ENCODE data around the gene KCNMA1.

KCNMA1 gene

GRCh38 chr10:76911184-76911583 lies 726.4 kb downstream of the KCNMA1 start:
- H3K27me3 ChIP-seq (ENCODE audit: control insufficient read depth in 1 of 2, insufficient read depth in 2 of 2, low read length in 2 of 2): no peaks in the 10 kb centered on the region
- no peak overlapping the region for H3K4me3 ChIP-seq (ENCODE audit: low read length in 2 of 2)
- H3K27ac ChIP-seq (ENCODE audit: low read length): peak overlapping the region; percentile 6
- H3K9ac ChIP-seq (ENCODE audit: low read length in 2 of 2): no peak overlapping the region
- peaks cover 14% of the 10 kb centered on the region in 2 donors for H3K36me3 ChIP-seq (ENCODE audit: control insufficient read depth in 2 of 2, insufficient read depth in 2 of 2, low read length in 2 of 2)
- peaks cover 7% of the 10 kb centered on the region for H3K4me1 ChIP-seq (ENCODE audit: control insufficient read depth, insufficient read depth, low read length)
- no peaks in the 10 kb centered on the region for H3K9me3 ChIP-seq (ENCODE audit: control insufficient read depth in 2 of 2, low read length in 2 of 2)

DNA sequence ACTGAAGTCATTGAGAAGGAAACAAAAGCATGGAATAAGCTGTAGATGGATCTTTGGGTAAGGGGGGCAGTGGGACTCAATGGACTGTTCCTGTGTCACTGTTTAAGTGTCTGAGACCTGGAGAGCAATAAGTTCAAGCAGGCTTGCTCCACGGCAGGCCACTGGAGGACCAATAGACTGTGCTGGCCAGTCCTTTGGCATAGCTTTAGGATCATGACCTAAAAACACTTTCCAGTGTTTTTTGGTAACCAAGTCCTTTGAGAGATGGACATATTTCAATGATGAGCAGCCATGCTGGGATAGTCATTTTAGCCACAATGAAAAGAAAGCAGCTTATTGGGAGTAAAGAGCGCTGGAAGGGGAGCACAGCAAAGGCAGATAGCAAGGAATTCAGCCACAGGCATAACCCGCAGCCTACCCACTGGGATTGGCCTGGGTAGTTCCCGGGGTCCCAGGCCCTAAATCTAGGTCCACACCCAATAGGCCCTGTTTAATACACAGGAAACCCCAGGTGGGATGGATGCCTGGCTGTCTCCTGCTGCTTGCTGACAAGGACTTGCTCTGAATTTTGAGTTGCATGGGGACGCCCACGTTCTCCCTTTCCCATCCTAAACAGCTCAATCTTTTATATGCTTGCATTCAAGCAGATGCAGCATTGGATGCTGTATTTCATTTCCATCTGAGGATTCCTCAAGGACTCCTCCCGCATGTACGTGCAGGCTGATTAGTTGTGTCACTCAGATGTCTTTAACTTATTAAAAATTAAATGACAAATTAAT lies 727.2 kb downstream of the KCNMA1 start:
- Histone ChIP-seq H3K36me3 (ENCODE audit: control insufficient read depth in 2 of 2, insufficient read depth in 2 of 2, low read length in 2 of 2) (peaks cover 15 to 20% of the 10 kb centered on the region in 2 donors), H3K27me3 (ENCODE audit: control insufficient read depth in 1 of 2, insufficient read depth in 2 of 2, low read length in 2 of 2) (no peaks in the 10 kb centered on the region), H3K9ac (ENCODE audit: low read length in 2 of 2) (no peak overlapping the region), H3K27ac (ENCODE audit: low read length) (no peak overlapping the region), H3K9me3 (ENCODE audit: control insufficient read depth in 2 of 2, low read length in 2 of 2) (no peaks in the 10 kb centered on the region), H3K4me1 (ENCODE audit: control insufficient read depth, insufficient read depth, low read length) (peaks cover 7% of the 10 kb centered on the region), H3K4me3 (ENCODE audit: low read length in 2 of 2) (no peak overlapping the region)

- H3K27ac ChIP-seq (ENCODE audit: low read length): no peak overlapping the region
- H3K4me1 ChIP-seq (ENCODE audit: control insufficient read depth, insufficient read depth, low read length): peaks cover 2% of the 10 kb centered on the region
- H3K4me3 ChIP-seq (ENCODE audit: low read length in 2 of 2): no peak overlapping the region
- H3K36me3 ChIP-seq (ENCODE audit: control insufficient read depth in 2 of 2, insufficient read depth in 2 of 2, low read length in 2 of 2): peaks cover 9 to 26% of the 10 kb centered on the region in 2 donors
- H3K9ac ChIP-seq (ENCODE audit: low read length in 2 of 2): no peak overlapping the region
- no peaks in the 10 kb centered on the region for H3K27me3 ChIP-seq (ENCODE audit: control insufficient read depth in 1 of 2, insufficient read depth in 2 of 2, low read length in 2 of 2)
- no peaks in the 10 kb centered on the region for H3K9me3 ChIP-seq (ENCODE audit: control insufficient read depth in 2 of 2, low read length in 2 of 2)
These were observed 731.4 kb downstream of the KCNMA1 start for GRCh38 chr10:76906256-76906655.

DNA sequence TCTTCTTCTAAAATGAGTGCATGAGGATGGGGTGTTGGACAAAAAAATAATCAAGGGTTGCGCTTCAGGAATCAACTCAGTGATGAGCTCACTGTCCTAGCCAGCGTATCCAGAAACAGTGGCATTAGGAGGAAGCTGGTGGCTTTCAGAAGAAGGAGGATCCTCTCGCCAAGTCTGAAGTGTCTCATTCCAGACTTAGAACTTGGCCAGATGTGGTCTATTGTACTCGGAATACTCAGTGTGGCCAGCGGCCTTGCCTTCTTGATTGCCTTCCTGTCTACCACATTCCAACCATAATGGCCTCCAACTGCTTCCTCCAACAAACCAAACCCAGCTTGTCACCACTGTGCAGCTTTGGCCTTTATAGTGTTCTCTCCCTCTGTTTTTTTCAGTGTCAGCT lies 732.4 kb downstream of the KCNMA1 start:
- Histone ChIP-seq H3K27me3 (ENCODE audit: control insufficient read depth in 1 of 2, insufficient read depth in 2 of 2, low read length in 2 of 2) (no peaks in the 10 kb centered on the region), H3K4me3 (ENCODE audit: low read length in 2 of 2) (no peak overlapping the region), H3K27ac (ENCODE audit: low read length) (no peak overlapping the region), H3K4me1 (ENCODE audit: control insufficient read depth, insufficient read depth, low read length) (peaks cover under 1% of the 10 kb centered on the region), H3K36me3 (ENCODE audit: control insufficient read depth in 2 of 2, insufficient read depth in 2 of 2, low read length in 2 of 2) (peaks cover 9 to 26% of the 10 kb centered on the region in 2 donors), H3K9me3 (ENCODE audit: control insufficient read depth in 2 of 2, low read length in 2 of 2) (no peaks in the 10 kb centered on the region), H3K9ac (ENCODE audit: low read length in 2 of 2) (no peak overlapping the region)

- Histone ChIP-seq H3K36me3 (ENCODE audit: control insufficient read depth in 2 of 2, insufficient read depth in 2 of 2, low read length in 2 of 2) (peaks cover 3 to 18% of the 10 kb centered on the region in 2 donors), H3K4me1 (ENCODE audit: control insufficient read depth, insufficient read depth, low read length) (no peaks in the 10 kb centered on the region), H3K4me3 (ENCODE audit: low read length in 2 of 2) (no peak overlapping the region), H3K9me3 (ENCODE audit: control insufficient read depth in 2 of 2, low read length in 2 of 2) (no peaks in the 10 kb centered on the region), H3K27me3 (ENCODE audit: control insufficient read depth in 1 of 2, insufficient read depth in 2 of 2, low read length in 2 of 2) (no peaks in the 10 kb centered on the region), H3K9ac (ENCODE audit: low read length in 2 of 2) (no peak overlapping the region), H3K27ac (ENCODE audit: low read length) (no peak overlapping the region)
These were observed 734.1 kb downstream of the KCNMA1 start for GRCh38 chr10:76903387-76903945.

DNA sequence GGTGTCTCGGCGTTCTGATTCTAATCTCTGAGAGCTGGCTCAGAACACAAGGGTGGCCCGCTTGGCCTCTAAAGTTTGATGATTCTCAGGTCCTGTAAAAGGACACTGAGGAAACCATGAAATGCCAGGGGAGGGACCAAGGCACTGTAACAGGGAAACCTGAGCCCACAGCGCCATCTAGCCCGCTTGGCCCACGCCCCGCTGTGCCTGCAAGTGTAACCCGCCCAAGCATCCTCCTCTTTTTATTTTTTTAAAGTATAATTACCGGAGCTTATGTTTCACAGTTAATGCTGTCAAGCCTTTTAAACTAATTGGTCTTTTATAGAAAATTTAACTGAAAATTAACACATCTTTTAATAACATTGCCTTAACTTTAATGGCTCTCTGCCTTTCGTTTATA lies 734.7 kb downstream of the KCNMA1 start:
- Histone ChIP-seq H3K4me1 (ENCODE audit: control insufficient read depth, insufficient read depth, low read length) (no peaks in the 10 kb centered on the region), H3K4me3 (ENCODE audit: low read length in 2 of 2) (no peak overlapping the region), H3K36me3 (ENCODE audit: control insufficient read depth in 2 of 2, insufficient read depth in 2 of 2, low read length in 2 of 2) (peaks cover 3 to 15% of the 10 kb centered on the region in 2 donors), H3K9ac (ENCODE audit: low read length in 2 of 2) (no peak overlapping the region), H3K27me3 (ENCODE audit: control insufficient read depth in 1 of 2, insufficient read depth in 2 of 2, low read length in 2 of 2) (no peaks in the 10 kb centered on the region), H3K9me3 (ENCODE audit: control insufficient read depth in 2 of 2, low read length in 2 of 2) (no peaks in the 10 kb centered on the region), H3K27ac (ENCODE audit: low read length) (no peak overlapping the region)

GRCh38 chr10:76901701-76902100 lies 735.9 kb downstream of the KCNMA1 start:
- H3K27ac ChIP-seq (ENCODE audit: low read length): no peak overlapping the region
- peaks cover 3 to 12% of the 10 kb centered on the region in 2 donors for H3K36me3 ChIP-seq (ENCODE audit: control insufficient read depth in 2 of 2, insufficient read depth in 2 of 2, low read length in 2 of 2)
- H3K4me1 ChIP-seq (ENCODE audit: control insufficient read depth, insufficient read depth, low read length): no peaks in the 10 kb centered on the region
- H3K9ac ChIP-seq (ENCODE audit: low read length in 2 of 2): no peak overlapping the region
- no peaks in the 10 kb centered on the region for H3K9me3 ChIP-seq (ENCODE audit: control insufficient read depth in 2 of 2, low read length in 2 of 2)
- no peaks in the 10 kb centered on the region for H3K27me3 ChIP-seq (ENCODE audit: control insufficient read depth in 1 of 2, insufficient read depth in 2 of 2, low read length in 2 of 2)
- no peak overlapping the region for H3K4me3 ChIP-seq (ENCODE audit: low read length in 2 of 2)

DNA sequence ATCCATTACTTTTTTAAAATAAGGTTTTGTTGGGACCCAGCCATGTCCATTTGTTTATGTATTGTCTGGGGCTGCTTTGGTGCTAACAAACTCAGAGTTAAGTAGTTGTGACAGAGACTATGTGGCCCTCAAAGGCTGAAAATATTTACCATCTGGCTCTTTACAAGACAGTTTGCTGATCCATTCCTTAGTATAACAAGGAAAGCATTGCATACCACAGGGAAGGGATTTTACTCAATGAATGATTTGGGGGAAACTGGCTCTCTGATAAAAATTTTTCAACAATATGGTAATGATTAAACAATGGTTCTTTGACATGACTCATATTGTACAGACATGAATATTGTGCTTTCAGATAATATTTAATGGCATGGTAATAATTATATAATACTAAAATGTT lies 738.1 kb downstream of the KCNMA1 start:
- Histone ChIP-seq H3K9me3 (ENCODE audit: control insufficient read depth in 2 of 2, low read length in 2 of 2) (no peaks in the 10 kb centered on the region), H3K27me3 (ENCODE audit: control insufficient read depth in 1 of 2, insufficient read depth in 2 of 2, low read length in 2 of 2) (no peaks in the 10 kb centered on the region), H3K27ac (ENCODE audit: low read length) (no peak overlapping the region), H3K4me3 (ENCODE audit: low read length in 2 of 2) (no peak overlapping the region), H3K36me3 (ENCODE audit: control insufficient read depth in 2 of 2, insufficient read depth in 2 of 2, low read length in 2 of 2) (peaks cover 0 to 6% of the 10 kb centered on the region in 2 donors), H3K4me1 (ENCODE audit: control insufficient read depth, insufficient read depth, low read length) (no peaks in the 10 kb centered on the region), H3K9ac (ENCODE audit: low read length in 2 of 2) (no peak overlapping the region)

DNA sequence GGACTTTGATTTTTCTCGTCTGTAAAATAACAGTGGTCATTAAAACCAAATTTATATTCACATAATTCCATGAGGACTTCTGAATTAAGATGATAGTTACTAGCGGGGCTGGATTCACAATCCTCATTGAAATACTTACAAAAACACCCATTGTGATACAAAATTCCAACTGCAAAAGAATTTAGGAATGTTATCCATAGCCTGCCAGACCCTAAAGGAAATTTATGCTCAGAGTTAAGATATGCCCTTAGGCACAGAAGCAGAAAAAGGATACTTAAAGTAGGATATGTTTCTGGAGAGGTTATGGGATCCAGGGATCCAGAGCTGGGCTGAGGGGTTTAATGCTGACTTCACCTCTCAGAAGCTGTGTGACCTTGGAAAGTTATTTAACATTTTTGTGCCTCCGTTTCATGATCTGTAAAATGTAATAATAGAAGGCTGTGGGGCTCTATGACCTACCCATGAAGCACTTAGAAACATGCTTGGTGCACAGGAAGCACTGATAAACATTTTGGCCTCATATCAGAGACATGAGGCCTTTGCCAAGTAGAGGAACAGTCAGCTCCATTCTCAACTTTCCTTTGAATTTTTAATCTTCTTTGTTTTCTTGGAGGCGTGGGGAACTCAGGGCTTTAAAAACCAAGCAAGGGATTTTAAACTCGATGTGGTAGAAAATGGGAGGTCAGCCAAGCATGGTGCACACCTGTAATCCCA lies 744.7 kb downstream of the KCNMA1 start:
- Histone ChIP-seq H3K27ac (ENCODE audit: low read length) (no peak overlapping the region), H3K4me3 (ENCODE audit: low read length in 2 of 2) (no peak overlapping the region), H3K9me3 (ENCODE audit: control insufficient read depth in 2 of 2, low read length in 2 of 2) (no peaks in the 10 kb centered on the region), H3K36me3 (ENCODE audit: control insufficient read depth in 2 of 2, insufficient read depth in 2 of 2, low read length in 2 of 2) (peaks cover 10 to 19% of the 10 kb centered on the region in 2 donors), H3K9ac (ENCODE audit: low read length in 2 of 2) (no peak overlapping the region), H3K4me1 (ENCODE audit: control insufficient read depth, insufficient read depth, low read length) (no peaks in the 10 kb centered on the region), H3K27me3 (ENCODE audit: control insufficient read depth in 1 of 2, insufficient read depth in 2 of 2, low read length in 2 of 2) (no peaks in the 10 kb centered on the region)

GRCh38 chr10:76887223-76888010 lies 750.2 kb downstream of the KCNMA1 start:
- peaks cover 10 to 19% of the 10 kb centered on the region in 2 donors for H3K36me3 ChIP-seq (ENCODE audit: control insufficient read depth in 2 of 2, insufficient read depth in 2 of 2, low read length in 2 of 2)
- no peaks in the 10 kb centered on the region for H3K27me3 ChIP-seq (ENCODE audit: control insufficient read depth in 1 of 2, insufficient read depth in 2 of 2, low read length in 2 of 2)
- H3K9ac ChIP-seq (ENCODE audit: low read length in 2 of 2): no peak overlapping the region
- H3K4me1 ChIP-seq (ENCODE audit: control insufficient read depth, insufficient read depth, low read length): peaks cover 13% of the 10 kb centered on the region
- no peak overlapping the region for H3K27ac ChIP-seq (ENCODE audit: low read length)
- no peak overlapping the region for H3K4me3 ChIP-seq (ENCODE audit: low read length in 2 of 2)
- no peaks in the 10 kb centered on the region for H3K9me3 ChIP-seq (ENCODE audit: control insufficient read depth in 2 of 2, low read length in 2 of 2)
